Measurements from ENCODE around the gene GPRC5D.

The GPRC5D gene

GRCh38 chr12:12975322-12976077 lies 23.5 kb upstream of the GPRC5D start:
- Histone ChIP-seq H3K79me2 (ENCODE audit: insufficient read depth, low read depth) (no peaks in the 10 kb centered on the region), H4K20me1 (ENCODE audit: insufficient read depth) (no peaks in the 10 kb centered on the region), H3K9ac (no peak overlapping the region), H3K27me3 (ENCODE audit: insufficient read depth, low read depth) (no peaks in the 10 kb centered on the region), H3K4me1 (ENCODE audit: low read depth, poor library complexity, severe bottlenecking) (no peaks in the 10 kb centered on the region), H3K27ac (no peak overlapping the region), H3K36me3 (ENCODE audit: insufficient read depth) (no peaks in the 10 kb centered on the region), H3K4me3 (IDR thresholded peaks at IDR 0.05; ENCODE audit: insufficient read depth, low read depth, low read length) (no peak overlapping the region), H2AFZ (ENCODE audit: low read depth) (no peak overlapping the region), H3K4me2 (no peak overlapping the region)
- no peak for TF ChIP-seq CTCF (conservative IDR thresholded peaks at IDR 0.05; ENCODE audit: low read depth, low read length)

- Histone ChIP-seq H3K9ac (no peak overlapping the region), H3K79me2 (ENCODE audit: insufficient read depth, low read depth) (no peaks in the 10 kb centered on the region), H3K27ac (no peak overlapping the region), H4K20me1 (ENCODE audit: insufficient read depth) (no peaks in the 10 kb centered on the region), H2AFZ (ENCODE audit: low read depth) (no peak overlapping the region), H3K4me3 (IDR thresholded peaks at IDR 0.05; ENCODE audit: insufficient read depth, low read depth, low read length) (no peak overlapping the region), H3K4me1 (ENCODE audit: low read depth, poor library complexity, severe bottlenecking) (no peaks in the 10 kb centered on the region), H3K4me2 (no peak overlapping the region), H3K36me3 (ENCODE audit: insufficient read depth) (no peaks in the 10 kb centered on the region), H3K27me3 (ENCODE audit: insufficient read depth, low read depth) (no peaks in the 10 kb centered on the region)
- no peak for TF ChIP-seq CTCF (conservative IDR thresholded peaks at IDR 0.05; ENCODE audit: low read depth, low read length)
Observed at GRCh38 chr12:12974211-12974610, 22.2 kb upstream of the GPRC5D start.

GRCh38 chr12:12973019-12973418 lies 21.0 kb upstream of the GPRC5D start:
- H3K4me1 ChIP-seq (ENCODE audit: low read depth, poor library complexity, severe bottlenecking) = no peaks in the 10 kb centered on the region
- H3K79me2 ChIP-seq (ENCODE audit: insufficient read depth, low read depth) = no peaks in the 10 kb centered on the region
- H3K27ac ChIP-seq = no peak overlapping the region
- no peaks in the 10 kb centered on the region for H3K27me3 ChIP-seq (ENCODE audit: insufficient read depth, low read depth)
- TF ChIP-seq CTCF (conservative IDR thresholded peaks at IDR 0.05; ENCODE audit: low read depth, low read length) = no peak
- no peak overlapping the region for H3K4me2 ChIP-seq
- no peak overlapping the region for H3K4me3 ChIP-seq (IDR thresholded peaks at IDR 0.05; ENCODE audit: insufficient read depth, low read depth, low read length)
- H3K9ac ChIP-seq = no peak overlapping the region
- no peak overlapping the region for H2AFZ ChIP-seq (ENCODE audit: low read depth)
- no peaks in the 10 kb centered on the region for H4K20me1 ChIP-seq (ENCODE audit: insufficient read depth)
- H3K36me3 ChIP-seq (ENCODE audit: insufficient read depth) = no peaks in the 10 kb centered on the region

- H3K79me2 ChIP-seq (ENCODE audit: insufficient read depth, low read depth) = no peaks in the 10 kb centered on the region
- H3K36me3 ChIP-seq (ENCODE audit: insufficient read depth) = no peaks in the 10 kb centered on the region
- H3K4me3 ChIP-seq (IDR thresholded peaks at IDR 0.05; ENCODE audit: insufficient read depth, low read depth, low read length) = no peak overlapping the region
- no peaks in the 10 kb centered on the region for H3K27me3 ChIP-seq (ENCODE audit: insufficient read depth, low read depth)
- no peak overlapping the region for H3K4me2 ChIP-seq
- H2AFZ ChIP-seq (ENCODE audit: low read depth) = no peak overlapping the region
- no peaks in the 10 kb centered on the region for H3K4me1 ChIP-seq (ENCODE audit: low read depth, poor library complexity, severe bottlenecking)
- no peak overlapping the region for H3K27ac ChIP-seq
- no peaks in the 10 kb centered on the region for H4K20me1 ChIP-seq (ENCODE audit: insufficient read depth)
- H3K9ac ChIP-seq = no peak overlapping the region
- no peak for TF ChIP-seq CTCF (conservative IDR thresholded peaks at IDR 0.05; ENCODE audit: low read depth, low read length)
Observed at GRCh38 chr12:12965836-12966235, 13.9 kb upstream of the GPRC5D start.

Measured in KMS-11 (cell line).